GM21390 (cell line): Measurements from ENCODE around the gene SLX4IP.
A peak's percentile ranks its signal among the peaks of the same experiment; 100 is the strongest.

ENCODE experiments used
- ATAC-seq: cut with Tn5 transposase; IDR thresholded peaks from one replicate; pipeline ENCODE4 v1.9.1; 2021; ENCODE audit not compliant: unreplicated experiment

SLX4IP gene

GRCh38 chr20:10672624-10673127, 237.6 kb downstream of the SLX4IP start:
- no peak for ATAC-seq

- no peak for ATAC-seq
These were observed 238.2 kb downstream of the SLX4IP start for GRCh38 chr20:10673176-10673841.

GRCh38 chr20:10673842-10674683, 239.0 kb downstream of the SLX4IP start, which contains the start of gene JAG1:
TSS of gene JAG1 (minus strand) at chr20:10673999. CDS start at chr20:10673530, 469 bp downstream.
- ATAC-seq = peak; percentile 54

GRCh38 chr20:10674684-10675449, 239.8 kb downstream of the SLX4IP start:
- ATAC-seq = peak; percentile 40

GRCh38 chr20:10675450-10675848, 240.3 kb downstream of the SLX4IP start:
- no peak for ATAC-seq

GRCh38 chr20:10676518-10676917, 241.4 kb downstream of the SLX4IP start:
- ATAC-seq = no peak
